HCT116 (cell line): Measurements from ENCODE around the gene PDE1C.
A peak's percentile ranks its signal among the peaks of the same experiment; 100 is the strongest.

Source experiments
- POLR2A ChIP-seq: IDR thresholded peaks from 2 replicates; pipeline ENCODE4 v1.7.0; 2011; ENCODE audit warnings: borderline replicate concordance; ENCODE audit not compliant: insufficient read depth, insufficient read length; ENCODE audit errors: extremely low read depth
- TF ChIP-seq, protein P1 (sequence below), 3 experiments: fragments of 200-600 bp in 1 of 3; sonication (generic) in 1 of 3; IDR thresholded peaks in 2 of 3; conservative IDR thresholded peaks in 1 of 3; 2 replicates each; pipeline ENCODE4 v1.5.1; 2012 to 2017; ENCODE audit warnings: low read depth in 2 of 3, low read length in 2 of 3, antibody characterized with exemption in 1 of 3, borderline replicate concordance in 1 of 3, control low read depth in 1 of 3, mild to moderate bottlenecking in 1 of 3, mixed read lengths in 1 of 3, mixed run types in 1 of 3, moderate library complexity in 1 of 3; ENCODE audit not compliant: insufficient read depth in 1 of 3

DNA sequence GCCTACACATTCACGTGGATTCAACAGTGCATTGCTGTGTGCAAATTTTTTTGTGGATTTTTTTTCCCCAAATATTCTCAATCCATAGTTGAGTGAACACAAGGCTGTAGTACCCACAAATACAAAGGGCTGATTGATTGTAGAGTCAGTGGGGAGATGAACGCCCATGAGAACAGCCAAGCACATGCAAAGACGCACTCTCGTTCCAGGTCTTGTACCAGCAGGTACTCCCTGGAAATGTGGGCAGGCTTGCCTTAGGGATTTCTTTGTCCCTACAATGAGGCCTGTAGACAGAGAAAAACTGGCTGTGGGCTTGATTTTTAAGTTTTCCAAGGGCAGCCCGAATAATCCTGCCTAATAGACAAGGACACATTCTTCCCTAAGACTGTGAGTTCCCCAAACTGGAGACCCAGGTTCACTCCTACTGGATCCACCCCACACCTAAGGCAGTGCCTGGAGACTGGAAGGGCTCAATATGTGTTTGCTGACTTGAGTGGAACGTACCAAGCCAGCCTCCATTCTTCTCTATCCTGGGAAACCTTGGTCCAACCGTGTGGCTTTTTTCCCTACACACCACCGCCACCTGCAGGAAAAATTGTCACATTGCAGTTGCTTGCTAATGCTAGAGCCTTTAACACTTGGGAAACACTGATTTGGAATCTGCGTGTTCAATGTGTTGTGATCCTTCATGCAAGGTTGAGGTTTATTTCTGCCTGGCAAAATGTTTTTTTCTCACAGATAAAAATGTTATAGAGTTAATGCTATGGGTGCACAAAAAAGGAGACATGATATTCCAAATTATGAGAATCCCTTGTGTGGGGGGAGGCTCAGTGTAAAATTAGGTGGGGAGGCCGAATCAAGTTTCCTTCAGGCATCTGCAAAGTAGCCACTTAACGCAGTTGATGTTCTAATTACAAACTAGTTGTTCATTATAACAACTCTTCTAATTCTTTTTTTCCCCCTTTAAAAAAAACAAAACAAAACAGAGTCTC is 333.9 kb downstream of the PDE1C start:
- TF ChIP-seq, protein P1, sequence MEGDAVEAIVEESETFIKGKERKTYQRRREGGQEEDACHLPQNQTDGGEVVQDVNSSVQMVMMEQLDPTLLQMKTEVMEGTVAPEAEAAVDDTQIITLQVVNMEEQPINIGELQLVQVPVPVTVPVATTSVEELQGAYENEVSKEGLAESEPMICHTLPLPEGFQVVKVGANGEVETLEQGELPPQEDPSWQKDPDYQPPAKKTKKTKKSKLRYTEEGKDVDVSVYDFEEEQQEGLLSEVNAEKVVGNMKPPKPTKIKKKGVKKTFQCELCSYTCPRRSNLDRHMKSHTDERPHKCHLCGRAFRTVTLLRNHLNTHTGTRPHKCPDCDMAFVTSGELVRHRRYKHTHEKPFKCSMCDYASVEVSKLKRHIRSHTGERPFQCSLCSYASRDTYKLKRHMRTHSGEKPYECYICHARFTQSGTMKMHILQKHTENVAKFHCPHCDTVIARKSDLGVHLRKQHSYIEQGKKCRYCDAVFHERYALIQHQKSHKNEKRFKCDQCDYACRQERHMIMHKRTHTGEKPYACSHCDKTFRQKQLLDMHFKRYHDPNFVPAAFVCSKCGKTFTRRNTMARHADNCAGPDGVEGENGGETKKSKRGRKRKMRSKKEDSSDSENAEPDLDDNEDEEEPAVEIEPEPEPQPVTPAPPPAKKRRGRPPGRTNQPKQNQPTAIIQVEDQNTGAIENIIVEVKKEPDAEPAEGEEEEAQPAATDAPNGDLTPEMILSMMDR (IDR thresholded peaks at IDR 0.05 in 2 of 3, conservative IDR thresholded peaks at IDR 0.05 in 1 of 3; ENCODE audit: borderline replicate concordance in 1 of 3, insufficient read depth in 1 of 3, low read depth in 2 of 3, low read length in 2 of 3) = peak; percentile 63 to 81 (median 81)
- TF ChIP-seq POLR2A = no peak
